H1 (cell line): ENCODE results near the gene P2RX6. TPM values are rescaled to one million over a fixed set of nuclear protein-coding genes. Genes with fewer than 3 reads are reported as not detected.
"Not testable (repeated sequence)": the region's sequence is repeated elsewhere in the genome, so short reads cannot be mapped to it uniquely, and the experiment has no call there.

Experiments used
- CTCF ChIA-PET: fragments of 300-600 bp; sonication (Branson Sonifier 250); formaldehyde crosslinking; loops from one replicate; lab custom pipeline; 2021; ENCODE audit not compliant: partially characterized antibody; lab: Charles Lee
- POLR2A ChIA-PET: fragments of 300-600 bp; sonication (Branson Sonifier 250); formaldehyde crosslinking; loops from one replicate; lab custom pipeline; 2021; ENCODE audit warnings: inconsistent platforms; ENCODE audit not compliant: partially characterized antibody; lab: Charles Lee
- DNase-seq, 2 experiments: peaks; one replicate each; pipeline versions ENCODE4 v3.0.0 to v3.0.0-alpha.2; 2010 to 2022; ENCODE audit warnings: low spot score in 2 of 2, low read depth in 1 of 2, mixed read lengths in 1 of 2
- FAIRE-seq: peaks from 2 replicates; lab custom pipeline; 2011; peaks lifted over from hg19 to GRCh38; lab: Jason Lieb, UNC
- H2AFZ ChIP-seq: 2 replicates; pipeline ENCODE4 v1.8.1; 2012; ENCODE audit warnings: low read length, inconsistent platforms
- H2AK5ac ChIP-seq: 2 replicates; pipeline ENCODE4 v1.6.1; 2013; ENCODE audit warnings: low read depth, low read length
- H2BK120ac ChIP-seq: replicated peaks from 2 replicates; pipeline ENCODE3; 2013; ENCODE audit warnings: low read depth, low read length, inconsistent platforms
- H2BK12ac ChIP-seq: 2 replicates; pipeline ENCODE4 v1.6.1; 2013; ENCODE audit warnings: low read depth, low read length
- H2BK15ac ChIP-seq: 2 replicates; pipeline ENCODE4 v1.6.1; 2013; ENCODE audit warnings: low read length
- H2BK20ac ChIP-seq: 2 replicates; pipeline ENCODE4 v1.6.1; 2013; ENCODE audit warnings: low read length
- H2BK5ac ChIP-seq: 2 replicates; pipeline ENCODE4 v1.6.1; 2013; ENCODE audit warnings: low read depth, low read length
- H3K14ac ChIP-seq: 2 replicates; pipeline ENCODE4 v1.6.1; 2013; ENCODE audit warnings: inconsistent platforms; ENCODE audit not compliant: insufficient read length
- H3K18ac ChIP-seq: 2 replicates; pipeline ENCODE4 v1.6.1; 2013; ENCODE audit warnings: low read length; ENCODE audit errors: extremely low read depth
- H3K23ac ChIP-seq: 2 replicates; pipeline ENCODE4 v1.6.1; 2013; ENCODE audit warnings: inconsistent platforms; ENCODE audit not compliant: insufficient read length
- H3K23me2 ChIP-seq: 2 replicates; pipeline ENCODE4 v1.6.1; 2013; ENCODE audit warnings: low read depth, low read length
- H3K27ac ChIP-seq: 2 replicates; pipeline ENCODE4 v1.6.1; 2011; ENCODE audit warnings: low read depth, low read length, inconsistent platforms
- H3K27me3 ChIP-seq, 4 experiments: replicated peaks in 1 of 4; 1 replicate in 1 of 4; 2 replicates in 3 of 4; pipeline versions ENCODE4 v1.6.1 to v1.8.1; 2011 to 2013; ENCODE audit warnings: low read length in 3 of 4, mild to moderate bottlenecking in 3 of 4, inconsistent platforms in 2 of 4, mixed read lengths in 2 of 4, moderate library complexity in 1 of 4; ENCODE audit not compliant: control insufficient read depth in 3 of 4, insufficient read depth in 3 of 4; ENCODE audit errors: extremely low read depth in 1 of 4
- H3K36me3 ChIP-seq, 4 experiments: 2 replicates each; pipeline versions ENCODE4 v1.6.1 to v1.8.1; 2011 to 2013; ENCODE audit warnings: mild to moderate bottlenecking in 4 of 4, low read length in 3 of 4, moderate library complexity in 2 of 4, control low read depth in 1 of 4, inconsistent platforms in 1 of 4; ENCODE audit not compliant: insufficient read depth in 4 of 4, control insufficient read depth in 2 of 4
- H3K4ac ChIP-seq: replicated peaks from 2 replicates; pipeline ENCODE3; 2013; ENCODE audit warnings: low read length, low read depth, mixed read lengths, inconsistent platforms; ENCODE audit not compliant: insufficient read length
- H3K4me1 ChIP-seq, 4 experiments: replicated peaks in 1 of 4; 1 replicate in 1 of 4; 2 replicates in 3 of 4; pipeline versions ENCODE4 v1.6.1 to v1.8.1; 2011 to 2013; ENCODE audit warnings: low read length in 3 of 4, inconsistent platforms in 2 of 4, mixed read lengths in 1 of 4; ENCODE audit not compliant: insufficient read depth in 4 of 4, control insufficient read depth in 3 of 4
- H3K4me2 ChIP-seq, 2 experiments: 2 replicates each; pipeline versions ENCODE4 v1.6.1 to v1.8.1; 2011 to 2013; ENCODE audit warnings: low read depth in 2 of 2, low read length in 2 of 2, control low read depth in 1 of 2, inconsistent platforms in 1 of 2, mild to moderate bottlenecking in 1 of 2; ENCODE audit not compliant: insufficient read depth in 1 of 2
- H3K4me3 ChIP-seq, 4 experiments: fragments of 200-600, 300-600 bp in 1 of 4; sonication (generic), shearing (Covaris generic), sonication (Bioruptor Twin) in 1 of 4; 2 replicates each; pipeline versions ENCODE4 v1.5.1 to v1.8.1; 2011 to 2016; ENCODE audit warnings: low read length in 4 of 4, low read depth in 3 of 4, control low read depth in 2 of 4, inconsistent platforms in 2 of 4, mild to moderate bottlenecking in 2 of 4, mixed read lengths in 1 of 4, moderate library complexity in 1 of 4; ENCODE audit not compliant: insufficient read depth in 2 of 4; ENCODE audit errors: extremely low read depth in 1 of 4
- H3K56ac ChIP-seq: replicated peaks from 2 replicates; pipeline ENCODE3; 2013; ENCODE audit warnings: low read depth, mild to moderate bottlenecking, mixed read lengths, low read length, inconsistent platforms; ENCODE audit not compliant: insufficient read length
- H3K79me1 ChIP-seq: 2 replicates; pipeline ENCODE4 v1.6.1; 2013; ENCODE audit warnings: low read depth, low read length, control low read depth
- H3K79me2 ChIP-seq, 2 experiments: 2 replicates each; pipeline versions ENCODE4 v1.6.1 to v1.8.1; 2012 to 2013; ENCODE audit warnings: low read length in 2 of 2, mild to moderate bottlenecking in 2 of 2, inconsistent platforms in 1 of 2; ENCODE audit not compliant: insufficient read depth in 2 of 2, control insufficient read depth in 1 of 2
- H3K9ac ChIP-seq, 4 experiments: replicated peaks in 1 of 4; 1 replicate in 1 of 4; 2 replicates in 3 of 4; pipeline versions ENCODE4 v1.6.1 to v1.8.1; 2011 to 2013; ENCODE audit warnings: low read depth in 3 of 4, low read length in 3 of 4, control low read depth in 2 of 4, mild to moderate bottlenecking in 2 of 4, moderate library complexity in 2 of 4, inconsistent platforms in 1 of 4; ENCODE audit errors: extremely low read depth in 1 of 4
- H3K9me3 ChIP-seq, 2 experiments: 2 replicates each; pipeline versions ENCODE4 v1.6.1 to v1.8.1; 2012 to 2013; ENCODE audit warnings: mild to moderate bottlenecking in 2 of 2, moderate library complexity in 2 of 2, control low read depth in 1 of 2, inconsistent platforms in 1 of 2, low read depth in 1 of 2, low read length in 1 of 2, mixed read lengths in 1 of 2; ENCODE audit not compliant: insufficient read depth in 2 of 2
- H4K20me1 ChIP-seq, 2 experiments: replicated peaks in 1 of 2; 2 replicates each; pipeline versions ENCODE3 to v1.8.1; 2011 to 2013; ENCODE audit warnings: inconsistent platforms in 2 of 2, low read length in 2 of 2, mild to moderate bottlenecking in 1 of 2; ENCODE audit not compliant: insufficient read depth in 2 of 2, control insufficient read depth in 1 of 2
- H4K5ac ChIP-seq: 2 replicates; pipeline ENCODE4 v1.6.1; 2013; ENCODE audit warnings: low read length, low read depth, mixed read lengths, inconsistent platforms; ENCODE audit not compliant: insufficient read length
- H4K8ac ChIP-seq: 2 replicates; pipeline ENCODE4 v1.8.0; 2013; ENCODE audit warnings: mild to moderate bottlenecking, moderate library complexity, low read length, inconsistent platforms; ENCODE audit not compliant: insufficient read depth; ENCODE audit errors: extremely low read depth
- H4K91ac ChIP-seq: replicated peaks from 2 replicates; pipeline ENCODE3; 2013; ENCODE audit warnings: low read length, mixed read lengths, inconsistent platforms; ENCODE audit not compliant: insufficient read length
- WGBS, 2 experiments: shearing (Covaris generic) in 1 of 2; methylation state at CpG; one replicate each; pipeline versions ENCODE4 v1.1.6 to v1.1.7; 2013 to 2015; ENCODE audit warnings: low lambda C conversion rate in 2 of 2, mixed read lengths in 2 of 2, inconsistent platforms in 1 of 2, low coverage in 1 of 2, missing lambda C conversion rate in 1 of 2; ENCODE audit not compliant: insufficient replicate concordance in 2 of 2, insufficient coverage in 1 of 2, insufficient read length in 1 of 2; ENCODE audit errors: extremely low coverage in 1 of 2, missing lambda C conversion rate in 1 of 2; 5-methylcytosine and 5-hydroxymethylcytosine counted together
- polyA plus RNA-seq, 7 experiments: library from polyadenylated mRNA; depleted of rRNA in 3 of 7; stranded (reverse) in 5 of 7; unstranded in 2 of 7; fragments of >200 nt in 5 of 7; fragments of 200-250 nt in 2 of 7; gene quantifications; 1 replicate in 5 of 7; 2 replicates in 1 of 7; 4 replicates in 1 of 7; pipeline versions ENCODE4 v1.2.1 to v1.2.3, GENCODE V29; 2011 to 2013; ENCODE audit warnings: missing spikeins in 2 of 7, mixed read lengths in 2 of 7
- total RNA-seq: library from RNA; stranded (reverse); fragmentation: NEBNext Ultra II Directional; extraction: Animal tissue kit (Norgen Biotek cat#: 25700); gene quantifications from 2 replicates; pipeline ENCODE4 v1.2.1, GENCODE V29; 2021

The P2RX6 gene
- total and polyA plus RNA-seq, 2 of the 8 experiments (the other 6 are each of a cell fraction or from before 2014, with no cell fraction given), result 0.09 TPM; not detected in 1

GRCh38 chr22:21061660-21062321 is 46.8 kb downstream of the P2RX6 start:
- H4K8ac ChIP-seq, H3K23ac ChIP-seq, H2AFZ ChIP-seq, H3K79me2 ChIP-seq, H3K79me1 ChIP-seq, H2BK15ac ChIP-seq, H3K4me1 ChIP-seq, CTCF ChIA-PET, H2BK12ac ChIP-seq, POLR2A ChIA-PET, H4K5ac ChIP-seq, H3K56ac ChIP-seq, H3K4ac ChIP-seq, H3K9ac ChIP-seq, H4K91ac ChIP-seq, H3K18ac ChIP-seq, H4K20me1 ChIP-seq, H3K27me3 ChIP-seq, H2BK5ac ChIP-seq, H3K23me2 ChIP-seq, H2BK120ac ChIP-seq, H3K4me2 ChIP-seq, H3K27ac ChIP-seq, DNase-seq, H3K36me3 ChIP-seq, H2AK5ac ChIP-seq, H3K14ac ChIP-seq, H2BK20ac ChIP-seq, H3K9me3 ChIP-seq, H3K4me3 ChIP-seq: not testable (repeated sequence)
- WGBS, 2 experiments, result 85% methylated on average over 16 of the region's 18 CpGs; no CpG with 5 or more reads in 1 of the 2 experiments
- FAIRE-seq, result peak; percentile 42

GRCh38 chr22:21064425-21064824 is 49.5 kb downstream of the P2RX6 start:
- not testable (repeated sequence) for H3K4me1 ChIP-seq, H4K20me1 ChIP-seq, FAIRE-seq, H3K4me2 ChIP-seq, H3K79me2 ChIP-seq, H3K56ac ChIP-seq, H2AFZ ChIP-seq, H3K27ac ChIP-seq, H4K5ac ChIP-seq, H3K23me2 ChIP-seq, H2BK120ac ChIP-seq, H4K91ac ChIP-seq, H3K4ac ChIP-seq, H3K14ac ChIP-seq, H3K79me1 ChIP-seq, H2AK5ac ChIP-seq, H2BK5ac ChIP-seq, DNase-seq, H3K36me3 ChIP-seq, H3K23ac ChIP-seq, H2BK12ac ChIP-seq, H2BK15ac ChIP-seq, H3K27me3 ChIP-seq, H4K8ac ChIP-seq, H3K18ac ChIP-seq, H3K4me3 ChIP-seq, H3K9me3 ChIP-seq, H3K9ac ChIP-seq, H2BK20ac ChIP-seq
- ChIA-PET POLR2A (interaction anchor here (0.6 to 1.1 kb wide), 3 partner anchors 19 to 231 kb away, joined by 3 to 5 read pairs (median 4); partner anchors contain the start of gene LRRC74B), CTCF (interaction anchor here (0.6 to 1.0 kb wide), 4 partner anchors 19 to 44 kb away, joined by 3 to 4 read pairs (median 3); partner anchors contain the start of gene LRRC74B)
- 90% methylated on average over 11 of the region's 11 CpGs; no CpG with 5 or more reads in 1 of the 2 experiments for WGBS, 2 experiments
